ENCODE results near the gene FUCA1. TPM values are rescaled to one million over a fixed set of nuclear protein-coding genes. Genes with fewer than 3 reads are reported as not detected.

Gene FUCA1
- total RNA-seq, 2 experiments from 2014 or later = 3.6 to 4.1 TPM

GRCh38 chr1:23895993-23896392 is 27.9 kb upstream of the FUCA1 start:
- no peak overlapping the region for H3K4me3 ChIP-seq (ENCODE audit: low read length)

DNA sequence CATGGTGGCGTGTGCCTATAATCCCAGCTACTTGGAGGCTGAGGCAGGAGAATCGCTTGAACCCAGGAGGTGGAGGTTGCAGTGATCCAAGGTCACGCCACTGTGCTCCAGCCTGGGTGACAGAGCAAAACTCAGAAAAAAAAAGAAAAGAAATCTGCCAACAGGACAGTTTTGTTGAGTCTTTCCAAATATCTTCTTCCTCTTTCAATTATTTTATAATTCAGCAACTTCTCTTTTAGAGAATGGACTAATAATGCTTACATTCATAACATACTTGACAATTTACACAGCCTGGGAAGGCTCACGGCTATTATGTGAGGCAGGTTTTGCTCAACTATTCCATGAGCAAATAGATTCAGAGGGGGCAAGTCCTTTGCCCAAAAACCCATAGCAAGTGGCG is 27.0 kb upstream of the FUCA1 start:
- intact Hi-C loops (cut with DNase I, micrococcal nuclease) = no loop called here
- Mint-ChIP-seq H3K27ac (no peak overlapping the region), H3K27me3 (peaks cover 7% of the 10 kb centered on the region), H3K4me3 (no peak overlapping the region), H3K9me3 (no peaks in the 10 kb centered on the region), H3K36me3 (ENCODE audit: low read depth) (no peaks in the 10 kb centered on the region), H3K4me1 (ENCODE audit: low read depth) (peaks cover 13% of the 10 kb centered on the region)
- ChIA-PET POLR2A (no interaction called here), CTCF (no interaction called here)
- Histone ChIP-seq H3K27me3 (ENCODE audit: control insufficient read depth in 1 of 2, insufficient read depth in 2 of 2, low read length in 2 of 2) (no peaks in the 10 kb centered on the region), H3K4me3 (ENCODE audit: low read length) (no peak overlapping the region), H3K4me1 (ENCODE audit: insufficient read depth, low read length) (peaks cover 11% of the 10 kb centered on the region), H3K9me3 (ENCODE audit: control insufficient read depth in 1 of 2, insufficient read depth in 1 of 2, low read length in 2 of 2) (no peaks in the 10 kb centered on the region), H3K27ac (ENCODE audit: low read depth in 1 of 2, low read length in 2 of 2) (no peak overlapping the region), H3K36me3 (ENCODE audit: insufficient read depth, low read length) (no peaks in the 10 kb centered on the region)
- TF ChIP-seq, protein P1, sequence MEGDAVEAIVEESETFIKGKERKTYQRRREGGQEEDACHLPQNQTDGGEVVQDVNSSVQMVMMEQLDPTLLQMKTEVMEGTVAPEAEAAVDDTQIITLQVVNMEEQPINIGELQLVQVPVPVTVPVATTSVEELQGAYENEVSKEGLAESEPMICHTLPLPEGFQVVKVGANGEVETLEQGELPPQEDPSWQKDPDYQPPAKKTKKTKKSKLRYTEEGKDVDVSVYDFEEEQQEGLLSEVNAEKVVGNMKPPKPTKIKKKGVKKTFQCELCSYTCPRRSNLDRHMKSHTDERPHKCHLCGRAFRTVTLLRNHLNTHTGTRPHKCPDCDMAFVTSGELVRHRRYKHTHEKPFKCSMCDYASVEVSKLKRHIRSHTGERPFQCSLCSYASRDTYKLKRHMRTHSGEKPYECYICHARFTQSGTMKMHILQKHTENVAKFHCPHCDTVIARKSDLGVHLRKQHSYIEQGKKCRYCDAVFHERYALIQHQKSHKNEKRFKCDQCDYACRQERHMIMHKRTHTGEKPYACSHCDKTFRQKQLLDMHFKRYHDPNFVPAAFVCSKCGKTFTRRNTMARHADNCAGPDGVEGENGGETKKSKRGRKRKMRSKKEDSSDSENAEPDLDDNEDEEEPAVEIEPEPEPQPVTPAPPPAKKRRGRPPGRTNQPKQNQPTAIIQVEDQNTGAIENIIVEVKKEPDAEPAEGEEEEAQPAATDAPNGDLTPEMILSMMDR (IDR thresholded peaks at IDR 0.05) = no peak
- no peak for DNase-seq
- ATAC-seq (ENCODE audit: poor library complexity) = no peak

More at GRCh38 chr1:23895993-23896392, 27.9 kb upstream of the FUCA1 start:
- TF ChIP-seq, protein P1 (IDR thresholded peaks at IDR 0.05) = no peak
- Histone ChIP-seq H3K27me3 (ENCODE audit: control insufficient read depth in 1 of 2, insufficient read depth in 2 of 2, low read length in 2 of 2) (no peaks in the 10 kb centered on the region), H3K36me3 (ENCODE audit: insufficient read depth, low read length) (no peaks in the 10 kb centered on the region), H3K27ac (ENCODE audit: low read depth in 1 of 2, low read length in 2 of 2) (no peak overlapping the region), H3K4me1 (ENCODE audit: insufficient read depth, low read length) (peaks cover 11% of the 10 kb centered on the region), H3K9me3 (ENCODE audit: control insufficient read depth in 1 of 2, insufficient read depth in 1 of 2, low read length in 2 of 2) (no peaks in the 10 kb centered on the region)
- H3K27ac Mint-ChIP-seq = no peak overlapping the region
- H3K27me3 Mint-ChIP-seq = peaks cover 16% of the 10 kb centered on the region
- no peaks in the 10 kb centered on the region for H3K9me3 Mint-ChIP-seq
- DNase-seq (no peak), ATAC-seq (ENCODE audit: poor library complexity) (no peak)
- POLR2A ChIA-PET = no interaction called here
- H3K36me3 Mint-ChIP-seq (ENCODE audit: low read depth) = no peaks in the 10 kb centered on the region
- H3K4me3 Mint-ChIP-seq = no peak overlapping the region
- CTCF ChIA-PET = interaction anchor here (0.7 kb wide), 1 partner anchor 77 kb away, joined by 3 read pairs; no protein-coding TSS in a partner anchor
- H3K4me1 Mint-ChIP-seq (ENCODE audit: low read depth) = peaks cover 13% of the 10 kb centered on the region
- intact Hi-C loops (cut with DNase I, micrococcal nuclease) = no loop called here

DNA sequence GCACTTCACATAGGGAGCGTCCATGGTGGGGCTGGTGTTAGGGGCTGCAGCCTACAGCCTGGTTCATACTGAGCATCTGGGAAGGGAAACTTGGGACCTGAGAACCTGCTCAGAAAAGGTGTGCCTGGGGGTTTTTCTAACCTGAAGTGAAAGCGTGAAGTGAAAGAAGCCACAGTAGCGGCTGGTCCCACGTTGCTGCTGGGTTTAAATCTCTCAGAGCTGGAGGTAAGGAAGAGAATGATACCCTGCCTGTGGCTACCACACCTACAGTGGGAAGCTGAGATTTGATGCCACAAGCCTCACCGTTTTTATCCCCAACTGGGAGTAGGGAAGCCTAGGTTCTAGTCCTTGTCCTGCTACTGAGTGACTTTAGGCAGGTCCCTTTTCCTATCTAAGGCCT is 21.0 kb upstream of the FUCA1 start:
- H3K4me3 ChIP-seq (ENCODE audit: low read length) = no peak overlapping the region
- no peaks in the 10 kb centered on the region for H3K4me1 ChIP-seq (ENCODE audit: insufficient read depth, low read length)
- ATAC-seq (ENCODE audit: poor library complexity) (no peak), DNase-seq (no peak)
- H3K27ac ChIP-seq (ENCODE audit: low read depth in 1 of 2, low read length in 2 of 2) = no peak overlapping the region
- H3K4me3 Mint-ChIP-seq = no peak overlapping the region
- H3K9me3 ChIP-seq (ENCODE audit: control insufficient read depth in 1 of 2, insufficient read depth in 1 of 2, low read length in 2 of 2) = no peaks in the 10 kb centered on the region
- POLR2A ChIA-PET = no interaction called here
- no peaks in the 10 kb centered on the region for H3K27me3 ChIP-seq (ENCODE audit: control insufficient read depth in 1 of 2, insufficient read depth in 2 of 2, low read length in 2 of 2)
- no peaks in the 10 kb centered on the region for H3K36me3 Mint-ChIP-seq (ENCODE audit: low read depth)
- peaks cover 5% of the 10 kb centered on the region for H3K27me3 Mint-ChIP-seq
- H3K36me3 ChIP-seq (ENCODE audit: insufficient read depth, low read length) = no peaks in the 10 kb centered on the region
- CTCF ChIA-PET = interaction anchor here (0.5 kb wide), 1 partner anchor 31 kb away, joined by 3 read pairs; no protein-coding TSS in a partner anchor
- TF ChIP-seq, protein P1 (IDR thresholded peaks at IDR 0.05) = no peak
- no peak overlapping the region for H3K27ac Mint-ChIP-seq
- no peaks in the 10 kb centered on the region for H3K4me1 Mint-ChIP-seq (ENCODE audit: low read depth)
- H3K9me3 Mint-ChIP-seq = no peaks in the 10 kb centered on the region
- intact Hi-C loops (cut with DNase I, micrococcal nuclease) = no loop called here

All from CD4-positive, alpha-beta T cell (primary cell).